IMR-90 (cell line): ENCODE results near the gene SFSWAP. TPM values are rescaled to one million over a fixed set of nuclear protein-coding genes. Genes with fewer than 3 reads are reported as not detected.

Experiments used
- ATAC-seq: fragments of 200-7000 bp; cut with Tn5 transposase; 2 replicates; pipeline ENCODE4 v1.9.1; 2020; ENCODE audit warnings: low read depth, mild to moderate bottlenecking, moderate library complexity
- BruUV-seq: library from RNA; stranded (reverse); fragments of 400-500 nt; replicated peaks from 2 replicates; lab custom pipeline; 2021; lab: Mats Ljungman, UMichigan
- CTCF ChIA-PET: fragments of 300-600 bp; formaldehyde crosslinking; extraction: SDS; loops from one replicate; lab custom pipeline; 2021; ENCODE audit warnings: antibody characterized with exemption; lab: Yijun Ruan, JAX
- POLR2A ChIA-PET: fragments of 300-600 bp; sonication (Branson Sonifier 250); formaldehyde crosslinking; loops from one replicate; lab custom pipeline; 2022; ENCODE audit warnings: antibody characterized with exemption; ENCODE audit not compliant: unreplicated experiment; lab: Charles Lee
- DNase-seq: peaks from one replicate; pipeline ENCODE4 v3.0.0; 2013
- H2AFZ ChIP-seq: replicated peaks from 2 replicates; pipeline ENCODE3; 2013; ENCODE audit warnings: low read length, mild to moderate bottlenecking; ENCODE audit not compliant: poor library complexity
- H2AK5ac ChIP-seq: 2 replicates; pipeline ENCODE4 v1.6.1; 2013; ENCODE audit warnings: low read depth, low read length, inconsistent platforms
- H2AK9ac ChIP-seq: replicated peaks from 2 replicates; pipeline ENCODE3; 2013; ENCODE audit warnings: mild to moderate bottlenecking, low read depth, low read length, moderate library complexity; ENCODE audit not compliant: poor library complexity
- H2BK120ac ChIP-seq: 2 replicates; pipeline ENCODE4 v1.6.1; 2013; ENCODE audit warnings: low read depth, low read length, inconsistent platforms
- H2BK15ac ChIP-seq: 3 replicates; pipeline ENCODE4 v1.6.1; 2013; ENCODE audit warnings: low read depth, low read length, inconsistent platforms
- H2BK20ac ChIP-seq: 2 replicates; pipeline ENCODE4 v1.6.1; 2013; ENCODE audit warnings: low read depth, mild to moderate bottlenecking, inconsistent platforms, low read length, moderate library complexity
- H2BK5ac ChIP-seq: 2 replicates; pipeline ENCODE4 v1.6.1; 2013; ENCODE audit warnings: mild to moderate bottlenecking, low read depth, low read length, inconsistent platforms; ENCODE audit not compliant: poor library complexity, severe bottlenecking
- H3K14ac ChIP-seq: replicated peaks from 2 replicates; pipeline ENCODE4 v1.6.1; 2013; ENCODE audit warnings: low read depth, low read length, inconsistent platforms
- H3K18ac ChIP-seq: 2 replicates; pipeline ENCODE4 v1.6.1; 2013; ENCODE audit warnings: low read depth, low read length, control low read depth
- H3K23ac ChIP-seq: 2 replicates; pipeline ENCODE4 v1.6.1; 2013; ENCODE audit warnings: low read depth, low read length, inconsistent platforms
- H3K27ac ChIP-seq: 2 replicates; pipeline ENCODE4 v1.5.1; 2013; ENCODE audit warnings: mild to moderate bottlenecking, control low read depth, low read length; ENCODE audit not compliant: insufficient read depth
- H3K27me3 ChIP-seq: 2 replicates; pipeline ENCODE4 v1.6.1; 2013; ENCODE audit warnings: low read length; ENCODE audit not compliant: control insufficient read depth, insufficient read depth
- H3K36me3 ChIP-seq: 2 replicates; pipeline ENCODE4 v1.6.1; 2013; ENCODE audit warnings: low read length, mixed read lengths; ENCODE audit not compliant: control insufficient read depth, insufficient read depth
- H3K4ac ChIP-seq: 2 replicates; pipeline ENCODE4 v1.6.1; 2013; ENCODE audit warnings: low read depth, low read length, inconsistent platforms
- H3K4me1 ChIP-seq: 2 replicates; pipeline ENCODE4 v1.6.1; 2013; ENCODE audit warnings: low read length, mixed read lengths; ENCODE audit not compliant: control insufficient read depth, insufficient read depth
- H3K4me2 ChIP-seq: 2 replicates; pipeline ENCODE4 v1.6.1; 2013; ENCODE audit warnings: low read depth, mild to moderate bottlenecking, control low read depth, low read length, moderate library complexity
- H3K4me3 ChIP-seq: 2 replicates; pipeline ENCODE4 v1.5.1; 2013; ENCODE audit warnings: low read depth, mild to moderate bottlenecking, control low read depth, low read length, moderate library complexity; ENCODE audit not compliant: insufficient read depth
- H3K56ac ChIP-seq: 2 replicates; pipeline ENCODE4 v1.6.1; 2013; ENCODE audit warnings: low read length, inconsistent platforms; ENCODE audit not compliant: insufficient read depth; ENCODE audit errors: extremely low read depth
- H3K79me1 ChIP-seq, 2 experiments: 2 replicates each; pipeline ENCODE4 v1.6.1; 2013; ENCODE audit warnings: low read length in 2 of 2, inconsistent platforms in 1 of 2, low read depth in 1 of 2
- H3K9ac ChIP-seq: 2 replicates; pipeline ENCODE4 v1.6.1; 2013; ENCODE audit warnings: low read depth, low read length, control low read depth
- H3K9me1 ChIP-seq: 2 replicates; pipeline ENCODE4 v1.6.1; 2013; ENCODE audit warnings: low read length, inconsistent platforms; ENCODE audit not compliant: insufficient read depth
- H3K9me3 ChIP-seq: 2 replicates; pipeline ENCODE4 v1.6.1; 2013; ENCODE audit warnings: low read length; ENCODE audit not compliant: control insufficient read depth, insufficient read depth
- H4K20me1 ChIP-seq: 2 replicates; pipeline ENCODE4 v1.6.1; 2013; ENCODE audit warnings: low read length, inconsistent platforms; ENCODE audit not compliant: insufficient read depth
- H4K5ac ChIP-seq: 2 replicates; pipeline ENCODE4 v1.6.1; 2013; ENCODE audit warnings: mild to moderate bottlenecking, low read depth, low read length, control low read depth
- H4K8ac ChIP-seq, 2 experiments: 2 replicates each; pipeline ENCODE4 v1.6.1; 2013; ENCODE audit warnings: low read depth in 2 of 2, low read length in 2 of 2, control low read depth in 1 of 2, inconsistent platforms in 1 of 2
- H4K91ac ChIP-seq: 2 replicates; pipeline ENCODE4 v1.6.1; 2013; ENCODE audit warnings: low read depth, low read length, inconsistent platforms; ENCODE audit not compliant: insufficient read depth
- BHLHE40 ChIP-seq: fragments of 150-350 bp; IDR thresholded peaks from 2 replicates; pipeline ENCODE4 v1.6.1; 2016; ENCODE audit warnings: mild to moderate bottlenecking, low read depth, low read length
- CEBPB ChIP-seq: IDR thresholded peaks from 2 replicates; pipeline ENCODE4 v1.6.1; 2012; ENCODE audit warnings: low read depth, low read length, improper control_type of control experiment
- CTCF ChIP-seq: conservative IDR thresholded peaks from 2 replicates; pipeline ENCODE4 v1.5.1; 2012; ENCODE audit warnings: mild to moderate bottlenecking, low read depth, low read length, improper control_type of control experiment
- FOS ChIP-seq: fragments of 150-350 bp; IDR thresholded peaks from 2 replicates; pipeline ENCODE4 v1.6.1; 2016; ENCODE audit warnings: low read depth, low read length
- MAFK ChIP-seq: IDR thresholded peaks from 2 replicates; pipeline ENCODE4 v1.6.1; 2012; ENCODE audit warnings: low read depth, low read length, improper control_type of control experiment
- MAZ ChIP-seq: IDR thresholded peaks from 2 replicates; pipeline ENCODE4 v1.6.1; 2012; ENCODE audit warnings: low read depth, mild to moderate bottlenecking, low read length, improper control_type of control experiment, moderate library complexity, borderline replicate concordance
- MXI1 ChIP-seq: IDR thresholded peaks from 2 replicates; pipeline ENCODE4 v1.6.1; 2012; ENCODE audit warnings: low read depth, mild to moderate bottlenecking, low read length, moderate library complexity, borderline replicate concordance
- NFE2L2 ChIP-seq: fragments of 150-350 bp; IDR thresholded peaks from 2 replicates; pipeline ENCODE4 v1.6.1; 2016; ENCODE audit warnings: low read depth, mild to moderate bottlenecking, low read length
- POLR2A ChIP-seq: IDR thresholded peaks from 2 replicates; pipeline ENCODE4 v1.6.1; 2012; ENCODE audit warnings: mild to moderate bottlenecking, low read depth, low read length
- RAD21 ChIP-seq: IDR thresholded peaks from 2 replicates; pipeline ENCODE4 v1.6.1; 2012; ENCODE audit warnings: low read length, improper control_type of control experiment
- RFX5 ChIP-seq: IDR thresholded peaks from 2 replicates; pipeline ENCODE4 v1.8.0; 2012; ENCODE audit warnings: low read depth, mild to moderate bottlenecking, low read length, moderate library complexity
- SMC3 ChIP-seq: fragments of 150-350 bp; IDR thresholded peaks from 2 replicates; pipeline ENCODE4 v1.6.1; 2016; ENCODE audit warnings: low read depth, mild to moderate bottlenecking, antibody characterized with exemption, low read length, moderate library complexity
- USF2 ChIP-seq: fragments of 150-350 bp; IDR thresholded peaks from 2 replicates; pipeline ENCODE4 v1.6.1; 2017; ENCODE audit warnings: mild to moderate bottlenecking, antibody characterized with exemption, low read length, low read depth
- WGBS, 2 experiments: methylation state at CpG; one replicate each; pipeline versions ENCODE4 v1.1.5 to v1.1.7; 2013; ENCODE audit warnings: missing lambda C conversion rate in 2 of 2; ENCODE audit not compliant: insufficient read length in 1 of 2; ENCODE audit errors: extremely low coverage in 2 of 2; 5-methylcytosine and 5-hydroxymethylcytosine counted together
- dilution Hi-C: fragments of 300-500 bp; cut with HindIII; formaldehyde crosslinking; loops from one replicate; pipeline ENCODE4 v1.14.3; 2018; ENCODE audit warnings: low sequenced_read_pairs; ENCODE audit not compliant: unreplicated experiment
- in situ Hi-C: fragments of 300-500 bp; cut with MboI; formaldehyde crosslinking; loops from 3 replicates; pipeline ENCODE4 v1.14.3; 2019; ENCODE audit warnings: low sequenced_read_pairs, inconsistent platforms, mixed read lengths
- intact Hi-C: fragments of 100-400 bp; cut with micrococcal nuclease; formaldehyde crosslinking; loops from 2 replicates; pipeline ENCODE4 v1.10.0; 2022
- polyA plus RNA-seq, 3 experiments: library from polyadenylated mRNA; depleted of rRNA; stranded (reverse); fragments of >200 nt; gene quantifications; 2 replicates each; pipeline ENCODE4 v1.2.3, GENCODE V29; 2012; ENCODE audit warnings: low replicate concordance in 1 of 3
- total RNA-seq: library from RNA; depleted of rRNA; stranded (reverse); fragments of >200 nt; gene quantifications from 2 replicates; pipeline ENCODE4 v1.2.3, GENCODE V29; 2012
- TF ChIP-seq, protein P1 (sequence below): fragments of 150-350 bp; IDR thresholded peaks from 2 replicates; pipeline ENCODE4 v1.6.1; 2016; ENCODE audit warnings: low read depth, mild to moderate bottlenecking, low read length, moderate library complexity, borderline replicate concordance

Gene SFSWAP
- total and polyA plus RNA-seq, 2 of the 4 experiments (the other 2 are of a cell fraction), result 19.7 to 22.4 TPM

DNA sequence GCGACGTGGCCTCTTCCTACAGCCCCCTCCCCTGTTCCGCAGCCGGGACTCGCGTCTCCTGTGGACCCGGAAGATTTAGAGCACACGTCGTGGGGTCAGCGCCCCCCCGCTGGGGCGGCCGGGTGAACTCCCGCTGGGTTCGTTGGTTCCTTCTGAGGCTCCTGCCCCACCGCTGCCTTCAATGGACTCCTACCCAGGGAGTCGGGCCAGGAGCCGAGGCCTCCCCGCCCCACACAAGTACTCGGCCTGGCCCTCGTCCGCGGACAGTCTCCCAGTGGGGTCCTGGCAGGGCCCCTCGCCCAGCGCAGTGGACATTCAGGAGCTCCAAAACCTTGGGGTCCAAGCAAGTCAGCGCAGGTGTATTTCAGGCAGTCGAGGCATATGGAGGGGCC, 118.5 kb downstream of the SFSWAP start:
- Histone ChIP-seq H4K91ac (no peak overlapping the region), H3K9me3 (no peaks in the 10 kb centered on the region), H2AK5ac (no peak overlapping the region), H3K4me3 (peak overlapping the region; percentile 44), H2BK20ac (no peak overlapping the region), H3K27me3 (no peaks in the 10 kb centered on the region; the same call in 1 of the 2 replicates), H3K79me1 (peaks cover 0 to 13% of the 10 kb centered on the region in 2 experiments; a peak in 2 of 4 replicates), H4K20me1 (no peaks in the 10 kb centered on the region), H2BK5ac (no peak overlapping the region), H3K36me3 (no peaks in the 10 kb centered on the region), H3K9ac (peak overlapping the region; percentile 32; the same call in 1 of the 2 replicates), H3K27ac (no peak overlapping the region), H3K4me1 (peaks cover 9% of the 10 kb centered on the region; the same call in 1 of the 2 replicates), H3K4ac (no peak overlapping the region), H2AK9ac (no peak overlapping the region), H4K5ac (no peak overlapping the region), H3K18ac (no peak overlapping the region), H3K4me2 (peak overlapping the region; percentile 59), H2BK15ac (no peak overlapping the region), H3K23ac (no peak overlapping the region), H3K14ac (no peak overlapping the region), H4K8ac (no peak overlapping the region), H3K9me1 (no peaks in the 10 kb centered on the region; the same call in 1 of the 2 replicates), H2BK120ac (no peak overlapping the region), H2AFZ (peak overlapping the region; percentile 77), H3K56ac (no peak overlapping the region)
- ChIA-PET CTCF (interaction anchor here (0.5 to 1.2 kb wide), 2 partner anchors 56 to 890 kb away, joined by 3 read pairs; no protein-coding TSS in a partner anchor), POLR2A (no interaction called here)
- no TSS peak for BruUV-seq
- 30% methylated on average over 15 of the region's 27 CpGs; no CpG with 5 or more reads in 1 of the 2 experiments for WGBS, 2 experiments
- intact Hi-C loops, result loop anchor here (2.0 kb wide), 1 partner anchor 913 kb away; no protein-coding TSS in a partner anchor
- DNase-seq (no peak), ATAC-seq (no peak)
- in situ Hi-C loops, result loop anchor here (25.0 kb wide), 1 partner anchor 717 kb away; no protein-coding TSS in a partner anchor
- TF ChIP-seq MAFK, result no peak
- TF ChIP-seq USF2, result no peak
- TF ChIP-seq CTCF, result no peak
- TF ChIP-seq FOS, result no peak
- TF ChIP-seq BHLHE40, result no peak
- no peak for TF ChIP-seq CEBPB
- no peak for TF ChIP-seq MXI1
- TF ChIP-seq POLR2A, result no peak
- no peak for TF ChIP-seq NFE2L2
- TF ChIP-seq MAZ, result no peak
- TF ChIP-seq, protein P1, sequence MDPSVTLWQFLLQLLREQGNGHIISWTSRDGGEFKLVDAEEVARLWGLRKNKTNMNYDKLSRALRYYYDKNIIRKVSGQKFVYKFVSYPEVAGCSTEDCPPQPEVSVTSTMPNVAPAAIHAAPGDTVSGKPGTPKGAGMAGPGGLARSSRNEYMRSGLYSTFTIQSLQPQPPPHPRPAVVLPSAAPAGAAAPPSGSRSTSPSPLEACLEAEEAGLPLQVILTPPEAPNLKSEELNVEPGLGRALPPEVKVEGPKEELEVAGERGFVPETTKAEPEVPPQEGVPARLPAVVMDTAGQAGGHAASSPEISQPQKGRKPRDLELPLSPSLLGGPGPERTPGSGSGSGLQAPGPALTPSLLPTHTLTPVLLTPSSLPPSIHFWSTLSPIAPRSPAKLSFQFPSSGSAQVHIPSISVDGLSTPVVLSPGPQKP, result no peak
- no peak for TF ChIP-seq SMC3
- TF ChIP-seq RFX5, result no peak
- no peak for TF ChIP-seq RAD21
- dilution Hi-C loops, result no loop called here
